Activated naive CD4-positive, alpha-beta T cell treated with Interleukin-2 at 50 U/mL for 16 hours (primary cell): ENCODE measurements around the gene RPRM.
"Not testable (repeated sequence)": the region's sequence is repeated elsewhere in the genome, so short reads cannot be mapped to it uniquely, and the experiment has no call there.

Source experiments
- DNase-seq: peaks from one replicate; pipeline ENCODE4 v3.0.0-alpha.2; 2020

Gene RPRM

GRCh38 chr2:153455403-153455802 is 23.2 kb downstream of the RPRM start:
- DNase-seq, result no peak

GRCh38 chr2:153451611-153452010 is 27.0 kb downstream of the RPRM start:
- DNase-seq, result no peak

DNA sequence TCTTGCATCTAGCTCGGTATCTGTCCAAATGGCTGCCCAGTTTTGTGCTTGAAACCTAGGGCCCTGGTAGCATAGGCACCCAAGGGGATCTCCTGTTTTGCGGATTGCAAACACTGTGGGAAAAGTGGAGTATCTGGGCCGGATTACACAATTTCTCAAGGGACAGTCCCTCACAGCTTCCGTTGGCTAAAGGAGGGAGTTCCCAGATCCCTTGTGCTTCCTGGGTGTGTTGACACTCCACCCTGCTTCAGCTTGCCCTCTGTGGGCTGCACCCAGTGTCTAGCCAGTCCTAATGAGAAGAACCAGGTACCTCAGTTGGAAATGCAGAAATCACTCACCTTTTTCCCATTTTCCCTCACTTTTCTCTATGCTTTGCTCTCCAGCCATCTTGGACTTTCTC is 35.5 kb downstream of the RPRM start:
- no peak for DNase-seq

DNA sequence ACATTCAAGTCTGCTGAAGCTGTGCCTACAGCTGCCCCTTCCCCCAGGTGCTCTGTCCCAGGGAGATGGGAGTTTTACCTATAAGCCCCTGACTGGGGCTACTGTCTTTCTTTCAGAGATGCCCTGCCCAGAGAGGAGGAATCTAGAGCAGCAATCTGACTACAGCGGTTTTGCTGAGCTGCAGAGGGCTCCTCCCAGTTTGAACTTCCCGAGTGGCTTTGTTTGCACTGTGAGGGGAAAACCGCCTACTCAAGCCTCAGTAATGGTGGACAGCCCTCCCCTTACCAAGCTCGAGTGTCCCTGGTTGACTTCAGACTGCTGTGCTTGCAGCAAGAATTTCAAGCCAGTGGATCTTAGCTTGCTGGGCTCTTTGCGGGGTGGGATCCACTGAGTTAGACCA is 35.9 kb downstream of the RPRM start:
- not testable (repeated sequence) for DNase-seq

- not testable (repeated sequence) for DNase-seq
Measured at GRCh38 chr2:153440090-153440489, 38.5 kb downstream of the RPRM start.

DNA sequence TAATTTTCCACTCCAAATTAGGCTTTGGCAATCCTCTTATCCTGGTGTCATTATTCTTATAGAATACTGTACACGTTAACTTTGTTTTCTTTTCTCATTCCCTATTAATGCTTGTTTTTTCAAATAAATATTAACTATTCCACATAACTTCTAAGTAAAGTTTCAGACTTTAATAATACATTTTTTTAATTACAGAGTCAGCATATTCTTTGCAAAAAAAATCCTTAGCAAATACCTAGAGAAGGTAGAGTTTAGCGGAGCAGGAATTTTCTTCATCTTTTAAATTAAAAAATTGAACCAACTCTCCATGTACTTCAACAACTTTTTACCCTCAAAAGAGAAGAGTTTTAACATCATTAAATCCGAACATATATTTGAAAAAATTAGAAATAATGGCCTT is 45.2 kb downstream of the RPRM start:
- no peak for DNase-seq

DNA sequence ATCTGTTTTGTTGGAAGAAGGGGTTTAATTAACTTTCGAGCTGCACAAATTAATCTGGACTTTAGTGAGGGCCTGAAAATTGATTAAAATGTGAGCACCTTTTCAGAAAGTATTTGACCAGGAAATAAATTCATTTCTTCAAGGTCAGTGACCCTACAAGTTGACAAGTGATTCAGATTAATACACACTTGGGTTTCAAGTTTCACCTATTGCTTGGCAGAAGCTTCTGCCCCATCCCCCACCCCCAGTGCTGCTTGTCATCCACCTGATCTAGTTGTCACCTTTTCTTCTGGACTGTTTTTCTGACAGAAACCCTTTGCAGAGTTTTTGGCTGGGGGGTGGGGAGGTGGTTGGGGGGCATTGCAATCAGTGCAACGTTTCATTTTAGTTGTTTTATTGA is 46.2 kb downstream of the RPRM start:
- DNase-seq, result no peak

GRCh38 chr2:153431114-153431513 is 47.4 kb downstream of the RPRM start:
- DNase-seq, result no peak
